GM06990 (cell line): ENCODE measurements around the gene TMEM255B.

Experiments used
- DNase-seq: peaks from one replicate; pipeline ENCODE4 v3.0.0-alpha.2; 2011; ENCODE audit not compliant: insufficient read length; ENCODE audit errors: extremely low read depth
- H3K27me3 ChIP-seq: replicated peaks from 2 replicates; pipeline ENCODE4 v1.6.0; 2011; ENCODE audit warnings: low read length; ENCODE audit not compliant: control insufficient read depth, insufficient read depth
- H3K36me3 ChIP-seq: 2 replicates; pipeline ENCODE4 v1.5.1; 2011; ENCODE audit warnings: low read length; ENCODE audit not compliant: control insufficient read depth, insufficient read depth
- H3K4me3 ChIP-seq: replicated peaks from 2 replicates; pipeline ENCODE4 v1.5.1; 2011; ENCODE audit warnings: low read depth, mild to moderate bottlenecking, control low read depth, low read length
- TF ChIP-seq, protein P1 (sequence below): IDR thresholded peaks from 2 replicates; pipeline ENCODE4 v1.5.1; 2011; ENCODE audit warnings: low read length, control low read depth, mild to moderate bottlenecking, inconsistent platforms; ENCODE audit not compliant: insufficient read depth, poor library complexity, severe bottlenecking

The TMEM255B gene

DNA sequence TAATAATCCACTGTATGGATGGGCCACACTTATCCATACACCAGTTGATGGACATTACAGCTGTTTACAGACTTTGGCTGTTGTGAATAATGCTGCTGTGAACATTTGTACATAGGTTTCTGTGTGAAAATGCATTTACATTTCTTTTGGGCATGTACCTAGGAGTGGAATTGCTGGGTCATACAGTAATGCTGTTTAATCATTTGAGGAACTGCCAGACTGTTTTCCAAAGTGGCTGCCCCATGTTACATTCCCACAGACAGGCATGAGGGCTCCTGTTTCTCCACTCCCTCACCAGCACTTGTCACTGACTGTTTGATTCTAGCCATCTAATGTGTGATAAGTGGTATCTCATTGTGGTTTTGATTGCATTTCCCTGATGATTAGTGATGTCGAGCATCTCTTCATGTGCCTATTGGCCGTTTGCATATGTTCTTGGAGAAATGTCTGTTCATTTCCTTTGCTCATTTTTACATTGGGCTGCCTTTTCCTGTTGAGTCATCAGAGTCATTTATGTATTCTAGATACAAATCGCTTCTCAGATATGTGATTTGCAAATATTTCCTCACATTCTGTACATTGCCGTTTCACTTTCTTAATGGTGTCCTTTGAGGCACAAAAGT lies 12.8 kb downstream of the TMEM255B start:
- no peaks in the 10 kb centered on the region for H3K27me3 ChIP-seq
- TF ChIP-seq, protein P1, sequence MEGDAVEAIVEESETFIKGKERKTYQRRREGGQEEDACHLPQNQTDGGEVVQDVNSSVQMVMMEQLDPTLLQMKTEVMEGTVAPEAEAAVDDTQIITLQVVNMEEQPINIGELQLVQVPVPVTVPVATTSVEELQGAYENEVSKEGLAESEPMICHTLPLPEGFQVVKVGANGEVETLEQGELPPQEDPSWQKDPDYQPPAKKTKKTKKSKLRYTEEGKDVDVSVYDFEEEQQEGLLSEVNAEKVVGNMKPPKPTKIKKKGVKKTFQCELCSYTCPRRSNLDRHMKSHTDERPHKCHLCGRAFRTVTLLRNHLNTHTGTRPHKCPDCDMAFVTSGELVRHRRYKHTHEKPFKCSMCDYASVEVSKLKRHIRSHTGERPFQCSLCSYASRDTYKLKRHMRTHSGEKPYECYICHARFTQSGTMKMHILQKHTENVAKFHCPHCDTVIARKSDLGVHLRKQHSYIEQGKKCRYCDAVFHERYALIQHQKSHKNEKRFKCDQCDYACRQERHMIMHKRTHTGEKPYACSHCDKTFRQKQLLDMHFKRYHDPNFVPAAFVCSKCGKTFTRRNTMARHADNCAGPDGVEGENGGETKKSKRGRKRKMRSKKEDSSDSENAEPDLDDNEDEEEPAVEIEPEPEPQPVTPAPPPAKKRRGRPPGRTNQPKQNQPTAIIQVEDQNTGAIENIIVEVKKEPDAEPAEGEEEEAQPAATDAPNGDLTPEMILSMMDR = no peak
- no peak for DNase-seq
- H3K36me3 ChIP-seq = no peaks in the 10 kb centered on the region
- no peak overlapping the region for H3K4me3 ChIP-seq

DNA sequence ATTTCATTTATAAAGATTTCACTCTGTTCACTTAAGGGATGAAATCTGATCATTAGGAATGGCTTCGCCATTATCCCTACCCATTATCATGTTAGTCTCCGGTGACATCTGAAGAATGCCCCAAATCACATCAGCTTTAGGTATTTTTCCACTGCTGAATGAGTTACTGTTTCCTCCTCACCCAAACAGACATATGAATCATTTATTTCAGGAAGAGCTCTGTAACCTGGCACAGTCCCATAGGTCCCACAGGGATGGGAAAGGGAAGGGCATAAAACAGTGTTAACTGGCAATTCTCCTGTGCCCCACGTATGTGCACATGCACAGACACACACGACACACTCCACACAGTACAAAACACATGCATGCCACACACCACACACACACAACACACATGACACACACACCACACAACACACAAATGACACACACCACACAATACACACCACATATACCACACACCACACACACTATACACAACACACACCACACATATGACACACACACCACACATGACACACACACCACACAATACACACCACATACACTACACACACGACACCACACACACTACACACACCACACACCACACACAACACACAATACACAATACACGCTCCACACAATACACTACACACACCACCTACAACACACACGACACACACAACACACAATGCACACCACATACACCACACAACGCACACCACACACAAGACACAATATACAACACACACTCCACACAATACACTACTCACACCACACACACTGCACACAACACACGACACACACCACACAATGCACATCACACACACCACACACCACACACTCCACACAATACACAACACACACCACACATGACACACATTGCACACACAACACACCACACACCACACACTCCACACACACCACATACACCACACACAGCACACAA lies 15.4 kb downstream of the TMEM255B start:
- no peak for DNase-seq
- no peaks in the 10 kb centered on the region for H3K27me3 ChIP-seq
- H3K36me3 ChIP-seq = no peaks in the 10 kb centered on the region
- TF ChIP-seq, protein P1 = no peak
- H3K4me3 ChIP-seq = no peak overlapping the region

DNA sequence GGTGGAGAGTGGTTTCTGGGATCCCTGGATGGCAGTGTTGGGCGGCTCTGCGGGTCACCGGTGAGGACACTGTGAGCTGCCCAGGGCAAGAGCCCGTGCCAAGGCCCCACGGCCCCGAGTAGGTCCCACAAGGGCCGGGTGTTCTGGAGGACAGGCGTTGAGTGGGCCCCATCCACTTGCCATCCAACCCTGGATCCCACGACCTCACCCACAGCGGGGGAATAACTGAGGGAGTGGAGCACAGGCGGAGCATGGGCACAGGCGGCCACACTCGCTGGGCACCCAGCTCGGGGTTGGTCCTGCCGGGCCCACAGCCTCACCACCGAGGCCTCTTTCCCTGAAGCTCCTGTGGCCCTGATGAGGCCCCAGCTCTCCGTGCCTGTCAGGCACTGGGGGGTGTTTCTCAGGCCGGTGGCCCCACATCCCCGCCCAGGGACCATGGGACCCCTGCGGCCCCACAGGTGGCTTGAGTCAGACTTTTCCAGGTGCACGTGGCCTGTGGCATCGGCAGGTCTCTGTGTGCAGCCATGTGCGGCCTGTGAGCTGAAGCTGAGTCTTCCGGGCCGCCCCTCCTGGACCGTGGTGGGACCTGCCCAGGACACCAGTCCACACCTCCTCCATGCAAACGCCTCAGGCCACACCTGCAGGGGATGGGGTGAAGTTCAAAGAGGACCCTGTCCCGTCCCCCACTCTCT lies 16.6 kb downstream of the TMEM255B start:
- TF ChIP-seq, protein P1 = no peak
- no peak overlapping the region for H3K4me3 ChIP-seq
- H3K27me3 ChIP-seq = no peaks in the 10 kb centered on the region
- no peaks in the 10 kb centered on the region for H3K36me3 ChIP-seq
- DNase-seq = no peak

DNA sequence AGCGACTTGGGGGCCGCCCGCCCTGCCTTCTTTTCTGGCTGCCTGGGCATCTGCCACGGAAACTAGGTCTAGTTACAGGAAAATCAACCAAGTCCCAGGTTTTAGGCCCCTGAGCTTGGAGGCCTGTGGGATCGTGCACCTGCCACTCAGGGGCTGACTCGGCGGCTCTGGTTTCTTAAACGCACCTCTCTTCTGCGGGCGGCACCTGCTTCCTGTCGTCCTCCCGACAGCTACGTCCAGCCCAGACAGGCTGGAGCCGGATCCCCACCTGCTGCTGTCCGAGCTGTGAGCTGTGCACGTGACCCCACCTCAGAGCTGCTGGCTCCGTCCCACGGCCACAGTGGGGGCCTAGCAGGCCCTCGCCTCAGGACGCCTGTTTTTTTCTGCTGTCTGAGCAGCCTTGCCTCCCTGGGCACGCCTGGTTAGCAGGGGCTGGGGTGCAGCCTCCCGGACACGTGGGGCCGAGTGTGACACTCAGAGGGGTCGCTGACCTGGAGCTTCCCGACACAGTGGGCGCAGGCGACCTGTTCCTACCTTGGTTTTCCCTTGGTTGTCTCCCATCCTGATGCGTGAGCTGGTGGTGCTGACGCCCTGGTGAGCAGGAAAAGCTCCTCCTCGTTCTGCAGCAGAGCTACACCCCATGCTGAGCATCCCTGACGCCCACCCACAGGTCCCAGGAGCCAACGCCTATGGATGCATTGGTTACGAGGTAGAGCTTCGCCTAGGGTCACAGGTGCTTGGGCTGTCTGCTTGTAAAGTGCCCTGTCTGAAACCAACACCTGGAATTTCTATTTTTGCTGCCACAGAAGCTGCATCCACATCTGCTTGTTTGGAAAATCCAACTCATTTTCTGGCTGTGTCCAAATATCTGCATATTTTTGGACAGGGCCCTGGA lies 17.5 kb downstream of the TMEM255B start:
- TF ChIP-seq, protein P1 = no peak
- Histone ChIP-seq H3K4me3 (no peak overlapping the region), H3K27me3 (no peaks in the 10 kb centered on the region), H3K36me3 (no peaks in the 10 kb centered on the region)
- no peak for DNase-seq
